Liver (tissue), 9 donors: ENCODE data around the gene ZNF439. TPM values are rescaled to one million over a fixed set of nuclear protein-coding genes. Genes with fewer than 3 reads are reported as not detected.

ENCODE experiments used
- DNase-seq: peaks from one replicate; pipeline ENCODE4 v3.0.0-alpha.2; 2017; ENCODE audit warnings: low spot score
- H3K27ac ChIP-seq, 2 donors: one replicate each; pipeline ENCODE4 v1.7.0; 2013; ENCODE audit warnings: inconsistent platforms in 2 of 2, low read length in 2 of 2, control low read depth in 1 of 2, low read depth in 1 of 2, mild to moderate bottlenecking in 1 of 2
- H3K27me3 ChIP-seq, 4 donors: one replicate each; pipeline versions ENCODE4 v1.6.1 to v1.7.0; 2013; ENCODE audit warnings: low read length in 3 of 4, inconsistent platforms in 1 of 4, mild to moderate bottlenecking in 1 of 4, moderate library complexity in 1 of 4; ENCODE audit not compliant: control insufficient read depth in 4 of 4, insufficient read depth in 4 of 4
- H3K36me3 ChIP-seq, 4 donors: one replicate each; pipeline versions ENCODE4 v1.6.1 to v1.7.0; 2013; ENCODE audit warnings: low read length in 3 of 4, mild to moderate bottlenecking in 3 of 4, low read depth in 1 of 4, moderate library complexity in 1 of 4; ENCODE audit not compliant: control insufficient read depth in 4 of 4, insufficient read depth in 3 of 4
- H3K4me1 ChIP-seq, 4 donors: one replicate each; pipeline versions ENCODE4 v1.6.1 to v1.7.0; 2013; ENCODE audit warnings: low read length in 3 of 4, mild to moderate bottlenecking in 3 of 4, moderate library complexity in 1 of 4; ENCODE audit not compliant: control insufficient read depth in 4 of 4, insufficient read depth in 4 of 4
- H3K4me3 ChIP-seq, 3 donors: one replicate each; pipeline versions ENCODE4 v1.6.1 to v1.7.0; 2013; ENCODE audit warnings: low read length in 3 of 3, control low read depth in 1 of 3, low read depth in 1 of 3, mild to moderate bottlenecking in 1 of 3
- H3K9ac ChIP-seq, 2 donors: one replicate each; pipeline ENCODE4 v1.7.0; 2013; ENCODE audit warnings: low read length in 2 of 2, mild to moderate bottlenecking in 2 of 2, moderate library complexity in 2 of 2, control low read depth in 1 of 2, low read depth in 1 of 2
- H3K9me3 ChIP-seq, 4 donors: one replicate each; pipeline versions ENCODE4 v1.6.1 to v1.7.0; 2013; ENCODE audit warnings: low read length in 3 of 4; ENCODE audit not compliant: control insufficient read depth in 4 of 4
- ATF3 ChIP-seq: IDR thresholded peaks from 2 replicates; pipeline ENCODE4 v1.6.1; 2016; ENCODE audit warnings: antibody characterized with exemption
- CTCF ChIP-seq: fragments of 150-350 bp; IDR thresholded peaks from 2 replicates; pipeline ENCODE4 v1.5.1; 2017; ENCODE audit warnings: improper control_type of control experiment, low read depth, low read length; ENCODE audit not compliant: missing input control
- EGR1 ChIP-seq, 2 donors: IDR thresholded peaks; 2 replicates each; pipeline ENCODE4 v1.6.1; 2016 to 2018; ENCODE audit warnings: antibody characterized with exemption in 2 of 2, low read depth in 2 of 2
- FOXA1 ChIP-seq: IDR thresholded peaks from 2 replicates; pipeline ENCODE4 v1.6.1; 2016; ENCODE audit warnings: antibody characterized with exemption
- FOXA2 ChIP-seq: IDR thresholded peaks from 2 replicates; pipeline ENCODE4 v1.6.1; 2016; ENCODE audit warnings: antibody characterized with exemption
- GABPA ChIP-seq, 2 donors: IDR thresholded peaks in 1 of 2; conservative IDR thresholded peaks in 1 of 2; 2 replicates each; pipeline ENCODE4 v1.6.1; 2016; ENCODE audit warnings: antibody characterized with exemption in 2 of 2, mild to moderate bottlenecking in 1 of 2, moderate library complexity in 1 of 2
- HNF4A ChIP-seq, 2 donors: conservative IDR thresholded peaks; 2 replicates each; pipeline ENCODE4 v1.6.1; 2016; ENCODE audit warnings: antibody characterized with exemption in 2 of 2, mild to moderate bottlenecking in 2 of 2
- HNF4G ChIP-seq: IDR thresholded peaks from 2 replicates; pipeline ENCODE4 v1.6.1; 2016; ENCODE audit warnings: antibody characterized with exemption
- JUND ChIP-seq, 2 donors: IDR thresholded peaks; 2 replicates each; pipeline ENCODE4 v1.6.1; 2016; ENCODE audit warnings: antibody characterized with exemption in 2 of 2
- MAX ChIP-seq: IDR thresholded peaks from 2 replicates; pipeline ENCODE4 v1.6.1; 2016; ENCODE audit warnings: antibody characterized with exemption
- RAD21 ChIP-seq, 2 donors: IDR thresholded peaks; 2 replicates each; pipeline ENCODE4 v1.6.1; 2016; ENCODE audit warnings: antibody characterized with exemption in 2 of 2, mild to moderate bottlenecking in 2 of 2
- RXRA ChIP-seq, 2 donors: IDR thresholded peaks; 2 replicates each; pipeline ENCODE4 v1.6.1; 2017 to 2018; ENCODE audit warnings: antibody characterized with exemption in 2 of 2, mild to moderate bottlenecking in 1 of 2
- SP1 ChIP-seq: IDR thresholded peaks from 2 replicates; pipeline ENCODE4 v1.6.1; 2018; ENCODE audit warnings: antibody characterized with exemption, mild to moderate bottlenecking
- TAF1 ChIP-seq: conservative IDR thresholded peaks from 2 replicates; pipeline ENCODE4 v1.6.1; 2016; ENCODE audit warnings: antibody characterized with exemption, mild to moderate bottlenecking
- WGBS: extraction: QIAGEN DNeasy Blood & Tissue Kit; methylation state at CpG from one replicate; pipeline ENCODE4 v1.1.7; 2013; 5-methylcytosine and 5-hydroxymethylcytosine counted together
- polyA plus RNA-seq, 2 donors: library from polyadenylated mRNA; stranded (reverse) in 1 of 2; unstranded in 1 of 2; fragments of 200-250 nt in 1 of 2; fragments of >200 nt in 1 of 2; fragmentation: Nextera tagmentation in 1 of 2; extraction: Ambion mirVana in 1 of 2; gene quantifications; one replicate each; pipeline versions ENCODE4 v1.2.1 to v1.2.3, GENCODE V29; 2013 to 2015
- total RNA-seq, 2 donors: library from RNA; depleted of rRNA; stranded (reverse); fragments of >200 nt; gene quantifications; one replicate each; pipeline ENCODE4 v1.2.3, GENCODE V29; 2014
- TF ChIP-seq, protein P1 (sequence below): IDR thresholded peaks from 2 replicates; pipeline ENCODE4 v1.6.1; 2016; ENCODE audit warnings: antibody characterized with exemption
- TF ChIP-seq, protein P2 (sequence below): IDR thresholded peaks from 2 replicates; pipeline ENCODE4 v1.6.1; 2016; ENCODE audit warnings: antibody characterized with exemption, mild to moderate bottlenecking
- donor health status: healthy.
- donor health status: healthy.
- donor health status: healthy.
- donor health status: healthy.
- donor health status: healthy.

The ZNF439 gene
- total and polyA plus RNA-seq, 4 donors, result 0.33 to 2.4 (median 1.3) TPM

DNA sequence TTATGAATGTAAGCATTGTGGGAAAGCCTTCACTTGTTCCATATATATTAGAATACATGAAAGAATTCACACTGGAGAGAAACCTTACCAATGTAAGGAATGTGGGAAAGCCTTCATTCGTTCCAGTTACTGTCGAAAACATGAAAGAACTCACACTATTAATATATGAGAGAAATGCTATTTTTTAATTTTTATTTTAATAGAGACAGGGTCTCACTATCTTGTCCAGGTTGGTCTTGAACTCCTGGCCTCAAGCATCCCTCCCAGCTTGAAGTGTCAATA is 41.5 kb upstream of the ZNF439 start:
- H3K4me3 ChIP-seq, result peak overlapping the region in 2 of 3 donors; percentile 58 to 62
- WGBS, result 94% methylated on average over 2 of the region's 2 CpGs
- no peak overlapping the region for H3K27ac ChIP-seq
- peaks cover 0 to 28% (median 16%) of the 10 kb centered on the region in 4 donors for H3K36me3 ChIP-seq
- no peaks in the 10 kb centered on the region for H3K27me3 ChIP-seq
- H3K9ac ChIP-seq, result no peak overlapping the region
- H3K4me1 ChIP-seq, result no peaks in the 10 kb centered on the region
- H3K9me3 ChIP-seq, result peaks cover 24 to 57% (median 27%) of the 10 kb centered on the region in 4 donors
- no peak for TF ChIP-seq HNF4A (conservative IDR thresholded peaks at IDR 0.05)
- TF ChIP-seq CTCF, result no peak
- TF ChIP-seq ATF3, result no peak
- TF ChIP-seq TAF1, result no peak
- no peak for TF ChIP-seq MAX
- no peak for TF ChIP-seq SP1
- TF ChIP-seq RXRA (IDR thresholded peaks at IDR 0.05), result no peak
- no peak for TF ChIP-seq FOXA2
- no peak for TF ChIP-seq FOXA1
- TF ChIP-seq, protein P1, sequence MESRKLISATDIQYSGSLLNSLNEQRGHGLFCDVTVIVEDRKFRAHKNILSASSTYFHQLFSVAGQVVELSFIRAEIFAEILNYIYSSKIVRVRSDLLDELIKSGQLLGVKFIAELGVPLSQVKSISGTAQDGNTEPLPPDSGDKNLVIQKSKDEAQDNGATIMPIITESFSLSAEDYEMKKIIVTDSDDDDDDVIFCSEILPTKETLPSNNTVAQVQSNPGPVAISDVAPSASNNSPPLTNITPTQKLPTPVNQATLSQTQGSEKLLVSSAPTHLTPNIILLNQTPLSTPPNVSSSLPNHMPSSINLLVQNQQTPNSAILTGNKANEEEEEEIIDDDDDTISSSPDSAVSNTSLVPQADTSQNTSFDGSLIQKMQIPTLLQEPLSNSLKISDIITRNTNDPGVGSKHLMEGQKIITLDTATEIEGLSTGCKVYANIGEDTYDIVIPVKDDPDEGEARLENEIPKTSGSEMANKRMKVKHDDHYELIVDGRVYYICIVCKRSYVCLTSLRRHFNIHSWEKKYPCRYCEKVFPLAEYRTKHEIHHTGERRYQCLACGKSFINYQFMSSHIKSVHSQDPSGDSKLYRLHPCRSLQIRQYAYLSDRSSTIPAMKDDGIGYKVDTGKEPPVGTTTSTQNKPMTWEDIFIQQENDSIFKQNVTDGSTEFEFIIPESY, result no peak
- no peak for TF ChIP-seq HNF4G
- TF ChIP-seq, protein P2, sequence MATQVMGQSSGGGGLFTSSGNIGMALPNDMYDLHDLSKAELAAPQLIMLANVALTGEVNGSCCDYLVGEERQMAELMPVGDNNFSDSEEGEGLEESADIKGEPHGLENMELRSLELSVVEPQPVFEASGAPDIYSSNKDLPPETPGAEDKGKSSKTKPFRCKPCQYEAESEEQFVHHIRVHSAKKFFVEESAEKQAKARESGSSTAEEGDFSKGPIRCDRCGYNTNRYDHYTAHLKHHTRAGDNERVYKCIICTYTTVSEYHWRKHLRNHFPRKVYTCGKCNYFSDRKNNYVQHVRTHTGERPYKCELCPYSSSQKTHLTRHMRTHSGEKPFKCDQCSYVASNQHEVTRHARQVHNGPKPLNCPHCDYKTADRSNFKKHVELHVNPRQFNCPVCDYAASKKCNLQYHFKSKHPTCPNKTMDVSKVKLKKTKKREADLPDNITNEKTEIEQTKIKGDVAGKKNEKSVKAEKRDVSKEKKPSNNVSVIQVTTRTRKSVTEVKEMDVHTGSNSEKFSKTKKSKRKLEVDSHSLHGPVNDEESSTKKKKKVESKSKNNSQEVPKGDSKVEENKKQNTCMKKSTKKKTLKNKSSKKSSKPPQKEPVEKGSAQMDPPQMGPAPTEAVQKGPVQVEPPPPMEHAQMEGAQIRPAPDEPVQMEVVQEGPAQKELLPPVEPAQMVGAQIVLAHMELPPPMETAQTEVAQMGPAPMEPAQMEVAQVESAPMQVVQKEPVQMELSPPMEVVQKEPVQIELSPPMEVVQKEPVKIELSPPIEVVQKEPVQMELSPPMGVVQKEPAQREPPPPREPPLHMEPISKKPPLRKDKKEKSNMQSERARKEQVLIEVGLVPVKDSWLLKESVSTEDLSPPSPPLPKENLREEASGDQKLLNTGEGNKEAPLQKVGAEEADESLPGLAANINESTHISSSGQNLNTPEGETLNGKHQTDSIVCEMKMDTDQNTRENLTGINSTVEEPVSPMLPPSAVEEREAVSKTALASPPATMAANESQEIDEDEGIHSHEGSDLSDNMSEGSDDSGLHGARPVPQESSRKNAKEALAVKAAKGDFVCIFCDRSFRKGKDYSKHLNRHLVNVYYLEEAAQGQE, result no peak
- no peak for TF ChIP-seq EGR1 (IDR thresholded peaks at IDR 0.05; ENCODE audit: low read depth in 2 of 2)
- TF ChIP-seq RAD21 (IDR thresholded peaks at IDR 0.05), result no peak
- no peak for TF ChIP-seq JUND (IDR thresholded peaks at IDR 0.05)
- DNase-seq, result no peak

- DNase-seq, result no peak
- H3K4me1 ChIP-seq, result peaks cover 0 to 13% (median 7%) of the 10 kb centered on the region in 4 donors
- no peaks in the 10 kb centered on the region for H3K27me3 ChIP-seq
- TF ChIP-seq FOXA2 (no peak), MAX (no peak), HNF4A (conservative IDR thresholded peaks at IDR 0.05) (no peak), HNF4G (no peak), FOXA1 (no peak), GABPA (IDR thresholded peaks at IDR 0.05 in 1 of 2, conservative IDR thresholded peaks at IDR 0.05 in 1 of 2) (no peak), RAD21 (IDR thresholded peaks at IDR 0.05) (no peak)
- TF ChIP-seq, protein P2, result no peak
- H3K4me3 ChIP-seq, result peak overlapping the region; percentile 63 to 83 (median 74)
- H3K27ac ChIP-seq, result peak overlapping the region in 1 of 2 donors; percentile 74
- peaks cover 0 to 7% (median 2%) of the 10 kb centered on the region in 4 donors for H3K9me3 ChIP-seq
- H3K9ac ChIP-seq, result no peak overlapping the region
- no peaks in the 10 kb centered on the region for H3K36me3 ChIP-seq
- 5% methylated on average over 6 of the region's 6 CpGs for WGBS
Observed at GRCh38 chr19:11813703-11814028, 34.9 kb upstream of the ZNF439 start.
